ENCODE measurements around the gene TSPEAR. TPM values are rescaled to one million over a fixed set of nuclear protein-coding genes. Genes with fewer than 3 reads are reported as not detected.
"Not testable (repeated sequence)": the region's sequence is repeated elsewhere in the genome, so short reads cannot be mapped to it uniquely, and the experiment has no call there.

TSPEAR gene
- total and polyA plus RNA-seq, 4 donors, result 0.24 to 0.66 (median 0.33) TPM; not detected in 1

DNA sequence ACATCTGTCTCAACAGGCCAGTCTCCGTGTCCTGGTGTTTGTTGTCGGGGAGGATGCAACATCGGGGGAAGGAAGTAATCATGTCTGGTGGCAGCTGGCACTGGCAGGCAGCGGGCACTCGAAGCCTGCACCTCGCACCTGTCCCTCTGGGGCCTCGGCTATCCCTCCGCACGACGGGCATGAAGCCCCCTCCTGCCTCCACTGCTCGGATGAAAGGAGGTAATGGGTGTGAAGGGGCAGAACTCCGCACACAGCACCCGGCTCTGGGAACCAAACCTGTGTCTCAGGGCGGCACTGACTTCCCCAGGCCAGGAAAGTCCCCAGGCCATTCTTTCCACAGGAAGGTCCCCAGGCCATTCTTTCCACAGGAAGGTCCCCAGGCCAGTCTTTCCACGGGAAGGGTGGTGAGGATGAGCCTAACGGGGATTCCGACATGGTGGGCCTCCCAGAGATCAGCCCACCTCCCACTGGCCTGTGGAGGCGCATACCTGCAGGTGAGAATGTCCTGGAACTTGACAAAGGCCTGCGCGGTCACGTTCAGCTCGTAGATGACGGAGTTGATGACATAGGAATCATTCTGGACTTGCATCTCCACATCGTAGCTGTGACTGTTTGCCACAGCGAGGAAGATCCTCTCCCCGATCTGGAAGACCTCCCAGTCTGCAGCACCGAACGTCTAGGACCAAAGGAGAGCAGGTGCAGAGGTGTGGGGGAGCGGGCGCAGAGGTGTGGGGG, 202.5 kb downstream of the TSPEAR start:
- Histone ChIP-seq H3K36me3 (ENCODE audit: control insufficient read depth, insufficient read depth, low read length) (no peaks in the 10 kb centered on the region), H3K9me3 (ENCODE audit: control insufficient read depth, insufficient read depth, low read length) (no peaks in the 10 kb centered on the region), H3K4me1 (ENCODE audit: control insufficient read depth, insufficient read depth, low read length) (peaks cover 19% of the 10 kb centered on the region), H3K27ac (ENCODE audit: low read depth, low read length) (no peak overlapping the region), H3K27me3 (ENCODE audit: control insufficient read depth, insufficient read depth, low read length) (peaks cover 4% of the 10 kb centered on the region), H3K4me3 (ENCODE audit: low read depth, low read length) (no peak overlapping the region)
- WGBS (ENCODE audit: insufficient coverage), result 94% methylated on average over 16 of the region's 30 CpGs
- no peak for DNase-seq (ENCODE audit: low read depth in 4 of 6, low spot score in 6 of 6)

DNA sequence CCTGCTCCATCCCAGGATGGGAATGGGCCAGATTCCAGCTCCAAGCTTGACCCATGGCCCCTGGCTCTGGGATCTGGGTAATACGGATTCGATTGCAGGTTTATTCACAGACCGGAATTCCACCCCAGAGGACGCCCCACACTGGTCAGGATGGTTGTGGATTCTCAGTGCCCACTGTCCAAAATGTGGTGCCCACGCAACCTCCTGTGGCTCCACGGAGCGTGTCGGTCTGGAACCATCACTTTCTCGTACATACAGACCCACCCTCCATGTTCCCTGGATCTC, 203.0 kb downstream of the TSPEAR start:
- peaks cover 19% of the 10 kb centered on the region for H3K4me1 ChIP-seq (ENCODE audit: control insufficient read depth, insufficient read depth, low read length)
- H3K9me3 ChIP-seq (ENCODE audit: control insufficient read depth, insufficient read depth, low read length), result no peaks in the 10 kb centered on the region
- H3K36me3 ChIP-seq (ENCODE audit: control insufficient read depth, insufficient read depth, low read length), result no peaks in the 10 kb centered on the region
- DNase-seq (ENCODE audit: low read depth in 4 of 6, low spot score in 6 of 6), result no peak
- 90% methylated on average over 5 of the region's 9 CpGs for WGBS (ENCODE audit: insufficient coverage)
- H3K4me3 ChIP-seq (ENCODE audit: low read depth, low read length), result no peak overlapping the region
- peaks cover 4% of the 10 kb centered on the region for H3K27me3 ChIP-seq (ENCODE audit: control insufficient read depth, insufficient read depth, low read length)
- no peak overlapping the region for H3K27ac ChIP-seq (ENCODE audit: low read depth, low read length)

GRCh38 chr21:44507673-44508425, 203.5 kb downstream of the TSPEAR start:
- H3K4me3 ChIP-seq (ENCODE audit: low read depth, low read length), result no peak overlapping the region
- H3K27me3 ChIP-seq (ENCODE audit: control insufficient read depth, insufficient read depth, low read length), result peaks cover 4% of the 10 kb centered on the region
- no peaks in the 10 kb centered on the region for H3K36me3 ChIP-seq (ENCODE audit: control insufficient read depth, insufficient read depth, low read length)
- no peaks in the 10 kb centered on the region for H3K9me3 ChIP-seq (ENCODE audit: control insufficient read depth, insufficient read depth, low read length)
- no peak overlapping the region for H3K27ac ChIP-seq (ENCODE audit: low read depth, low read length)
- no peak for DNase-seq (ENCODE audit: low read depth in 4 of 6, low spot score in 6 of 6)
- WGBS (ENCODE audit: insufficient coverage), result 82% methylated on average over 13 of the region's 26 CpGs
- H3K4me1 ChIP-seq (ENCODE audit: control insufficient read depth, insufficient read depth, low read length), result peaks cover 19% of the 10 kb centered on the region

- Histone ChIP-seq H3K27ac (ENCODE audit: low read depth, low read length) (no peak overlapping the region), H3K9me3 (ENCODE audit: control insufficient read depth, insufficient read depth, low read length) (no peaks in the 10 kb centered on the region), H3K4me1 (ENCODE audit: control insufficient read depth, insufficient read depth, low read length) (peaks cover 22% of the 10 kb centered on the region), H3K36me3 (ENCODE audit: control insufficient read depth, insufficient read depth, low read length) (peaks cover 2% of the 10 kb centered on the region), H3K27me3 (ENCODE audit: control insufficient read depth, insufficient read depth, low read length) (peaks cover 4% of the 10 kb centered on the region), H3K4me3 (ENCODE audit: low read depth, low read length) (no peak overlapping the region)
- no peak for DNase-seq (ENCODE audit: low read depth in 4 of 6, low spot score in 6 of 6)
- 88% methylated on average over 43 of the region's 44 CpGs for WGBS (ENCODE audit: insufficient coverage)
Observed at GRCh38 chr21:44506279-44507255, 204.8 kb downstream of the TSPEAR start.

GRCh38 chr21:44505673-44506278, 205.6 kb downstream of the TSPEAR start:
- peak in 2 of 6 donors; percentile 24 to 26 for DNase-seq (ENCODE audit: low read depth in 4 of 6, low spot score in 6 of 6)

GRCh38 chr21:44503901-44504399, 207.4 kb downstream of the TSPEAR start:
- H3K4me3 ChIP-seq (ENCODE audit: low read depth, low read length), result no peak overlapping the region
- WGBS (ENCODE audit: insufficient coverage), result 82% methylated on average over 20 of the region's 20 CpGs

More at GRCh38 chr21:44505673-44506278, 205.6 kb downstream of the TSPEAR start:
- H3K4me1 ChIP-seq (ENCODE audit: control insufficient read depth, insufficient read depth, low read length), result peaks cover 24% of the 10 kb centered on the region
- 51% methylated on average over 16 of the region's 16 CpGs for WGBS (ENCODE audit: insufficient coverage)
- no peak overlapping the region for H3K27ac ChIP-seq (ENCODE audit: low read depth, low read length)
- H3K4me3 ChIP-seq (ENCODE audit: low read depth, low read length), result no peak overlapping the region
- peaks cover 2% of the 10 kb centered on the region for H3K36me3 ChIP-seq (ENCODE audit: control insufficient read depth, insufficient read depth, low read length)
- H3K27me3 ChIP-seq (ENCODE audit: control insufficient read depth, insufficient read depth, low read length), result peaks cover 4% of the 10 kb centered on the region
- H3K9me3 ChIP-seq (ENCODE audit: control insufficient read depth, insufficient read depth, low read length), result no peaks in the 10 kb centered on the region

GRCh38 chr21:44503006-44503889, 208.1 kb downstream of the TSPEAR start:
- 82% methylated on average over 32 of the region's 44 CpGs for WGBS (ENCODE audit: insufficient coverage)
- not testable (repeated sequence) for DNase-seq (ENCODE audit: low read depth in 4 of 6, low spot score in 6 of 6); H3K27ac ChIP-seq (ENCODE audit: low read depth, low read length); H3K36me3 ChIP-seq (ENCODE audit: control insufficient read depth, insufficient read depth, low read length); H3K4me3 ChIP-seq (ENCODE audit: low read depth, low read length); H3K9me3 ChIP-seq (ENCODE audit: control insufficient read depth, insufficient read depth, low read length); H3K27me3 ChIP-seq (ENCODE audit: control insufficient read depth, insufficient read depth, low read length)
- peaks cover 15% of the 10 kb centered on the region for H3K4me1 ChIP-seq (ENCODE audit: control insufficient read depth, insufficient read depth, low read length)

More at GRCh38 chr21:44503901-44504399, 207.4 kb downstream of the TSPEAR start:
- Histone ChIP-seq H3K36me3 (ENCODE audit: control insufficient read depth, insufficient read depth, low read length) (peaks cover 8% of the 10 kb centered on the region), H3K9me3 (ENCODE audit: control insufficient read depth, insufficient read depth, low read length) (no peaks in the 10 kb centered on the region), H3K27me3 (ENCODE audit: control insufficient read depth, insufficient read depth, low read length) (no peaks in the 10 kb centered on the region), H3K4me1 (ENCODE audit: control insufficient read depth, insufficient read depth, low read length) (peaks cover 15% of the 10 kb centered on the region), H3K27ac (ENCODE audit: low read depth, low read length) (no peak overlapping the region)
- DNase-seq (ENCODE audit: low read depth in 4 of 6, low spot score in 6 of 6), result no peak

DNA sequence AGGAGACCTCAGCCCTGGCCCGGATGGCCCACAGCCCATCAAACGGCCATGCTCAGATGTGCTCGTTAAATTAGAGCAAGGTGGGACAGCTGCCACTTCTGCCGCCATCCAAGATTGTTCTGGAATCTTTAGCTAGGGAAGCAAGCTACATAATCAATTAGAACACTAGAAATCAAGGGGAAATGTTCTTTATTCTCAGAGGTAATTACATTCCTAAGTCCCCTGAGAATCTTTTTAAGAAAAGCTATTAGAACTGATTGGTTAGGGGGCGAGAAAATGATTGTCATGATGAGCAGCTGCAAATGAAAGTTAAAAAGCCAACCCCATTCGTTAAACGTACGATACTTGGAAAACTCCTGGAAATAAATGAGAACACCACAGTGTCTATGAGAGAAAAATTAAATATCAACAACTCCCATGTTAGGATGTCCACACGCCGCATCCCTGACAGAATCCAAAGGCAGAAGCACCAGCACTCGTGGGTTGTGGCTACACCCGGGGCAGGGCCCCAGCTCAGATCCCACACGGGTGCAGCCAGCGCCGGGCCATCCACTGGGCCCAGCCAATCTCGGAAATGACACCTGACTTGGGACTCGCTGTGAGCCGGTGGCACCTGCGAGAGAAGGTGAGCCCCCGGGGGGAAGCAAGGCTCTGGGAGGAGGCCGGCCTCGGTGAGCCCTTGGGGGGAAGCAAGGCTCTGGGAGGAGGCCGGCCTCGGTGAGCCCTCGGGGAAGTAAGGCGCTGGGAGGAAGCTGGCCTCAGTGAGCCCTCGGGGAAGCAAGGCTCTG, 209.0 kb downstream of the TSPEAR start:
- Histone ChIP-seq H3K4me1 (ENCODE audit: control insufficient read depth, insufficient read depth, low read length) (peaks cover 16% of the 10 kb centered on the region), H3K36me3 (ENCODE audit: control insufficient read depth, insufficient read depth, low read length) (peaks cover 8% of the 10 kb centered on the region), H3K9me3 (ENCODE audit: control insufficient read depth, insufficient read depth, low read length) (no peaks in the 10 kb centered on the region), H3K27me3 (ENCODE audit: control insufficient read depth, insufficient read depth, low read length) (no peaks in the 10 kb centered on the region), H3K27ac (ENCODE audit: low read depth, low read length) (no peak overlapping the region), H3K4me3 (ENCODE audit: low read depth, low read length) (no peak overlapping the region)
- peak in 1 of 6 donors; percentile 79 for DNase-seq (ENCODE audit: low read depth in 4 of 6, low spot score in 6 of 6)
- WGBS (ENCODE audit: insufficient coverage), result 83% methylated on average over 22 of the region's 27 CpGs
